Astrocyte of the cerebellum (primary cell): Measurements from ENCODE around the gene NOS1.
"Not testable (repeated sequence)": the region's sequence is repeated elsewhere in the genome, so short reads cannot be mapped to it uniquely, and the experiment has no call there.

ENCODE experiments used
- DNase-seq: peaks from one replicate; pipeline ENCODE4 v3.0.0-alpha.2; 2011; ENCODE audit warnings: low read depth
- H3K4me3 ChIP-seq: 2 replicates; pipeline ENCODE4 v1.5.1; 2011; ENCODE audit warnings: mild to moderate bottlenecking, low read depth, low read length, moderate library complexity
- CTCF ChIP-seq: IDR thresholded peaks from 2 replicates; pipeline ENCODE4 v1.5.1; 2012; ENCODE audit warnings: low read length, low read depth, moderate library complexity, mild to moderate bottlenecking; ENCODE audit errors: missing control alignments
- in situ Hi-C: cut with HindIII; loops from 2 replicates; pipeline ENCODE4 v1.10.0; 2017; ENCODE audit warnings: low sequenced_read_pairs

NOS1 gene

GRCh38 chr12:117228239-117228638 lies 133.2 kb downstream of the NOS1 start:
- no peak for DNase-seq
- TF ChIP-seq CTCF = no peak
- H3K4me3 ChIP-seq = no peak overlapping the region
- in situ Hi-C loops = no loop called here

GRCh38 chr12:117227000-117227653 lies 134.3 kb downstream of the NOS1 start:
- H3K4me3 ChIP-seq = no peak overlapping the region
- in situ Hi-C loops = no loop called here
- DNase-seq = no peak
- no peak for TF ChIP-seq CTCF

GRCh38 chr12:117226505-117226904 lies 134.9 kb downstream of the NOS1 start:
- in situ Hi-C loops = no loop called here
- DNase-seq = no peak
- TF ChIP-seq CTCF = no peak
- no peak overlapping the region for H3K4me3 ChIP-seq

- DNase-seq = no peak
- in situ Hi-C loops = no loop called here
- TF ChIP-seq CTCF = no peak
- no peak overlapping the region for H3K4me3 ChIP-seq
Observed at GRCh38 chr12:117225179-117225578, 136.2 kb downstream of the NOS1 start.

GRCh38 chr12:117220947-117221346 lies 140.5 kb downstream of the NOS1 start:
- DNase-seq, H3K4me3 ChIP-seq, in situ Hi-C loops: not testable (repeated sequence)

GRCh38 chr12:117218149-117218548 lies 143.3 kb downstream of the NOS1 start:
- H3K4me3 ChIP-seq = no peak overlapping the region
- TF ChIP-seq CTCF = no peak
- in situ Hi-C loops = no loop called here
- DNase-seq = no peak

GRCh38 chr12:117216686-117217085 lies 144.7 kb downstream of the NOS1 start:
- no peak for DNase-seq
- no peak for TF ChIP-seq CTCF
- H3K4me3 ChIP-seq = no peak overlapping the region
- in situ Hi-C loops = no loop called here
